Lung (tissue), 12 donors: ENCODE measurements around the gene CHST9. TPM values are rescaled to one million over a fixed set of nuclear protein-coding genes. Genes with fewer than 3 reads are reported as not detected.

ENCODE experiments used
- ATAC-seq: fragments of 200-7000 bp; cut with Tn5 transposase; one replicate; pipeline ENCODE4 v1.9.1; 2020; ENCODE audit warnings: moderate number of reproducible peaks; ENCODE audit not compliant: insufficient read depth, low FRiP score
- DNase-seq, 3 donors: peaks; one replicate each; pipeline ENCODE4 v3.0.0-alpha.2; 2013 to 2017
- H3K27ac ChIP-seq, 2 donors: one replicate each; pipeline ENCODE4 v1.5.1; 2013; ENCODE audit warnings: mild to moderate bottlenecking in 2 of 2, moderate library complexity in 2 of 2, control low read depth in 1 of 2, inconsistent platforms in 1 of 2, low read depth in 1 of 2, low read length in 1 of 2
- H3K27me3 ChIP-seq, 3 donors: one replicate each; pipeline ENCODE4 v1.5.1; 2013; ENCODE audit warnings: low read length in 2 of 3; ENCODE audit not compliant: control insufficient read depth in 3 of 3, insufficient read depth in 3 of 3
- H3K36me3 ChIP-seq, 4 donors: one replicate each; pipeline ENCODE4 v1.5.1; 2013; ENCODE audit warnings: low read length in 4 of 4, mild to moderate bottlenecking in 1 of 4, moderate library complexity in 1 of 4; ENCODE audit not compliant: control insufficient read depth in 4 of 4, insufficient read depth in 4 of 4
- H3K4me1 ChIP-seq, 5 donors: one replicate each; pipeline ENCODE4 v1.5.1; 2013; ENCODE audit warnings: low read length in 5 of 5, mild to moderate bottlenecking in 2 of 5, moderate library complexity in 1 of 5; ENCODE audit not compliant: control insufficient read depth in 5 of 5, insufficient read depth in 5 of 5
- H3K4me3 ChIP-seq: one replicate; pipeline ENCODE4 v1.5.1; 2013; ENCODE audit warnings: mild to moderate bottlenecking, control low read depth, moderate library complexity
- H3K9ac ChIP-seq, 2 donors: one replicate each; pipeline ENCODE4 v1.5.1; 2013; ENCODE audit warnings: low read length in 2 of 2, control low read depth in 1 of 2; ENCODE audit not compliant: insufficient read depth in 1 of 2
- H3K9me3 ChIP-seq, 4 donors: one replicate each; pipeline ENCODE4 v1.5.1; 2013; ENCODE audit warnings: low read length in 3 of 4, mild to moderate bottlenecking in 1 of 4, moderate library complexity in 1 of 4; ENCODE audit not compliant: control insufficient read depth in 4 of 4, insufficient read depth in 3 of 4
- WGBS, 2 donors: extraction: QIAGEN DNeasy Blood & Tissue Kit; methylation state at CpG; one replicate each; pipeline ENCODE4 v1.1.7; 2013; 5-methylcytosine and 5-hydroxymethylcytosine counted together
- polyA plus RNA-seq, 2 donors: library from polyadenylated mRNA; stranded (reverse); fragments of 200-250 nt; gene quantifications; one replicate each; pipeline ENCODE4 v1.2.1, GENCODE V29; 2013
- total RNA-seq, 2 donors: library from RNA; depleted of rRNA in 1 of 2; stranded (reverse); fragments of >200 nt in 1 of 2; gene quantifications; one replicate each; pipeline ENCODE4 v1.2.1, GENCODE V29; 2014 to 2021
- TF ChIP-seq, protein P1 (sequence below): IDR thresholded peaks from 2 replicates; pipeline ENCODE4 v1.5.1; 2012; ENCODE audit warnings: mild to moderate bottlenecking; ENCODE audit errors: control extremely low read depth, extremely low read depth
- donor health status: control.
- donor health status: control.
- donor health status: Bipolar disorder and iron deficiency.
- donor health status: healthy.
- donor health status: DM: yes; HTN: yes; CAD: no.

CHST9 gene
- total and polyA plus RNA-seq, 4 donors: 2.9 to 19.6 (median 9.8) TPM

DNA sequence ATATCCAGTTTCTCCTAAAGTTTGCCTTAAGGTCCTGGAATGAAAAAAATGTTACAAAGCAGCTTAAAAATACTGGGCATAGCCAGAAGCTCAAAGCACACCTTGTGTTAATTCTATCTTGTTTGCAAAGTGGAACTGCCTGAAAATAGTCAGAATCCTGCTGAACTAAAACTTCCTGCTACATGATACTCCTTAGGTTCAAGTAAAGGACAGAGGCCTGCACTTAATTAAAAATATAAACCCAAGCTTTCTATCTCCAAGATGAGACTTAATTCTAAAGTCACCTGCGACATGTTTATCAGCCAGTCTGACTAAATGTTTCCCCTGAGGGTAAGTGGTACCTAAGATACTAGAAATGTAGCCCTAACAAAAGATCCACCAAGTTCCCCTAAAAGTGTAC, 103.4 kb downstream of the CHST9 start:
- 73 to 76% methylated on average over 1 of the region's 1 CpG for WGBS, 2 donors
- Histone ChIP-seq H3K27ac (no peak overlapping the region), H3K9me3 (no peaks in the 10 kb centered on the region), H3K27me3 (no peaks in the 10 kb centered on the region), H3K9ac (no peak overlapping the region), H3K4me3 (no peak overlapping the region), H3K36me3 (no peaks in the 10 kb centered on the region), H3K4me1 (no peaks in the 10 kb centered on the region)
- TF ChIP-seq, protein P1, sequence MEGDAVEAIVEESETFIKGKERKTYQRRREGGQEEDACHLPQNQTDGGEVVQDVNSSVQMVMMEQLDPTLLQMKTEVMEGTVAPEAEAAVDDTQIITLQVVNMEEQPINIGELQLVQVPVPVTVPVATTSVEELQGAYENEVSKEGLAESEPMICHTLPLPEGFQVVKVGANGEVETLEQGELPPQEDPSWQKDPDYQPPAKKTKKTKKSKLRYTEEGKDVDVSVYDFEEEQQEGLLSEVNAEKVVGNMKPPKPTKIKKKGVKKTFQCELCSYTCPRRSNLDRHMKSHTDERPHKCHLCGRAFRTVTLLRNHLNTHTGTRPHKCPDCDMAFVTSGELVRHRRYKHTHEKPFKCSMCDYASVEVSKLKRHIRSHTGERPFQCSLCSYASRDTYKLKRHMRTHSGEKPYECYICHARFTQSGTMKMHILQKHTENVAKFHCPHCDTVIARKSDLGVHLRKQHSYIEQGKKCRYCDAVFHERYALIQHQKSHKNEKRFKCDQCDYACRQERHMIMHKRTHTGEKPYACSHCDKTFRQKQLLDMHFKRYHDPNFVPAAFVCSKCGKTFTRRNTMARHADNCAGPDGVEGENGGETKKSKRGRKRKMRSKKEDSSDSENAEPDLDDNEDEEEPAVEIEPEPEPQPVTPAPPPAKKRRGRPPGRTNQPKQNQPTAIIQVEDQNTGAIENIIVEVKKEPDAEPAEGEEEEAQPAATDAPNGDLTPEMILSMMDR: no peak
- peak in 1 of 3 donors; percentile 7 for DNase-seq
- ATAC-seq: no peak

DNA sequence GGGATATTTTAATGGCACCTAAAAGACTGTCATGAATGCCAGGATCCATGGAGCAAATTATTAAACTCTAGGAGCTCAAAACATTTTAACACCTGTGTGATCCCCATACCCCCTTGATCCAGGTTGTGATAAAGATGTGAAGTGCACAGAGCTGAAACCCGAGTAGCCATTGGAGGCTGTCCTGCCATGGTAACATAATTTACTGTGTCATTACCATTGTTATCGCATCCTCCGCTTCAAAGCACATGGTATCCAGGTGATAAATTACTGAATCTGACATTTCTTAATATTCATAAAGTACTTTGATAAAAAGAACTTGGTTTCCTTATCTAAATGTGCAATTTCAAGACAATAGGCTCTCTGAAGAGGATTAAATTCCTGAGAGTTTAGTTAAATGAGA, 109.3 kb downstream of the CHST9 start:
- Histone ChIP-seq H3K9me3 (peaks cover 0 to 2% (median 0%) of the 10 kb centered on the region in 4 donors), H3K36me3 (no peaks in the 10 kb centered on the region), H3K27me3 (no peaks in the 10 kb centered on the region), H3K9ac (no peak overlapping the region), H3K4me1 (no peaks in the 10 kb centered on the region), H3K27ac (no peak overlapping the region), H3K4me3 (no peak overlapping the region)
- TF ChIP-seq, protein P1: no peak
- WGBS, 2 donors: 66 to 67% methylated on average over 3 of the region's 3 CpGs
- no peak for DNase-seq
- no peak for ATAC-seq

DNA sequence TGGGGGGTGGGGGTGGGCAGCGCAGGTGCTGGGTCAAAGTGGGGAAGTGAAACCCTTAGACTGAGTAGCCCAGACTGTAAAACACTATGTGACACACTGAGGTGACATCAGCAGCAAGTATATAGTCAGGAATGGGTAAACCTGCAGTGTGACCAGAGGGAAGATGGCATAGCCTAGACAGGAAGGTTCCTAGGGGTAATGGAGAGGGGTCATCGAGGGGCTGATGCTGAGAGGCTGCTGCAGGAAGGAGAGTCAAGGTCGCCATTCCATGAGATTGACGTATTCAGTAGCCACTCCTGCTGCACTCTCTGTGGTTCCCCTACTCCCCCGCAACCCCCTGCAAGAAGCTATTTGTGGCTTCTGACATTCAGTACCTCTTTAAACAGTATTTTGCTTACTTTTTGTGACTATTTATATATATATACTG, 111.7 kb downstream of the CHST9 start:
- no peak overlapping the region for H3K27ac ChIP-seq
- H3K4me3 ChIP-seq: no peak overlapping the region
- TF ChIP-seq, protein P1: no peak
- H3K27me3 ChIP-seq: no peaks in the 10 kb centered on the region
- ATAC-seq (no peak), DNase-seq (no peak)
- no peaks in the 10 kb centered on the region for H3K4me1 ChIP-seq
- no peaks in the 10 kb centered on the region for H3K36me3 ChIP-seq
- WGBS, 2 donors: 74 to 82% methylated on average over 5 of the region's 5 CpGs
- no peak overlapping the region for H3K9ac ChIP-seq
- H3K9me3 ChIP-seq: peaks cover 0 to 2% (median 0%) of the 10 kb centered on the region in 4 donors

DNA sequence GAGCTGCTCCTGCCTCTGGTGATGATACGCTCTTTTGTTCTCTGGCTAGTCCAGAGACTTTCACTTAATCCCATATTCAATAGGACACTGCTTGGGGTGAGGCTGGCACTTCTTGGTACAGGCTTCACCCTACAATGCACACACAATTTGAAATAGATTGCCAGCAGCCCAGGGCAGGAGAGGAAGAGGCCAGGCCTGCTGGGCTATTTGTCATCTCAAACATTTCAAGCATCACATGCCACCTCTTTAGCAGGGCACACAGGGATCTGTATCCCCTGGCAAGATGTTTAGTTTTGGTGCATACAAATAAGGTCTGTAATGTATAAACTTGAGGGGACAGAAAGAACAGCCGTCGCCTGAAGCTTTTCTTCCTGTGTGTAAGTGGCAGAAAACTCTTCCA, 120.4 kb downstream of the CHST9 start:
- no peaks in the 10 kb centered on the region for H3K27me3 ChIP-seq
- H3K27ac ChIP-seq: no peak overlapping the region
- H3K4me3 ChIP-seq: no peak overlapping the region
- H3K36me3 ChIP-seq: no peaks in the 10 kb centered on the region
- no peaks in the 10 kb centered on the region for H3K4me1 ChIP-seq
- 80 to 88% methylated on average over 3 of the region's 3 CpGs for WGBS, 2 donors
- no peak for ATAC-seq
- no peak for DNase-seq
- peaks cover 0 to 4% (median 0%) of the 10 kb centered on the region in 4 donors for H3K9me3 ChIP-seq
- TF ChIP-seq, protein P1: no peak
- no peak overlapping the region for H3K9ac ChIP-seq
